Hepatocyte (in vitro differentiated cells): ENCODE data around the gene NCKAP5L. TPM values are rescaled to one million over a fixed set of nuclear protein-coding genes. Genes with fewer than 3 reads are reported as not detected.
"Not testable (repeated sequence)": the region's sequence is repeated elsewhere in the genome, so short reads cannot be mapped to it uniquely, and the experiment has no call there.

ENCODE experiments used
- DNase-seq: peaks from one replicate; pipeline ENCODE4 v3.0.0-alpha.2; 2016; ENCODE audit warnings: low spot score
- H2AFZ ChIP-seq: fragments of 200-600 bp; sonication (generic); 2 replicates; pipeline ENCODE4 v1.6.0; 2016; ENCODE audit warnings: antibody characterized with exemption, mild to moderate bottlenecking
- H3K27ac ChIP-seq: fragments of 200-600 bp; sonication (generic); 2 replicates; pipeline ENCODE4 v1.5.1; 2016; ENCODE audit warnings: mild to moderate bottlenecking
- H3K27me3 ChIP-seq: fragments of 200-600 bp; sonication (generic); 2 replicates; pipeline ENCODE4 v1.6.1; 2016
- H3K36me3 ChIP-seq: fragments of 200-600 bp; sonication (generic); replicated peaks from 2 replicates; pipeline ENCODE4 v1.5.1; 2016; ENCODE audit warnings: low read depth; ENCODE audit not compliant: insufficient read depth
- H3K4me1 ChIP-seq: fragments of 200-600 bp; sonication (generic); 2 replicates; pipeline ENCODE4 v1.5.1; 2016; ENCODE audit warnings: mild to moderate bottlenecking, moderate library complexity; ENCODE audit not compliant: insufficient read depth
- H3K4me2 ChIP-seq: fragments of 200-600 bp; sonication (generic); 2 replicates; pipeline ENCODE4 v1.6.0; 2016
- H3K4me3 ChIP-seq: fragments of 200-600 bp; sonication (generic); 2 replicates; pipeline ENCODE4 v1.5.1; 2016; ENCODE audit warnings: mild to moderate bottlenecking
- H3K79me2 ChIP-seq: fragments of 200-600 bp; sonication (generic); 2 replicates; pipeline ENCODE4 v1.6.0; 2017; ENCODE audit warnings: mild to moderate bottlenecking
- H3K9me2 ChIP-seq: fragments of 200-600 bp; sonication (generic); replicated peaks from 2 replicates; pipeline ENCODE4 v1.6.0; 2017; ENCODE audit warnings: mild to moderate bottlenecking; ENCODE audit not compliant: insufficient read depth
- H3K9me3 ChIP-seq: fragments of 200-600 bp; sonication (generic); 2 replicates; pipeline ENCODE4 v1.5.1; 2016; ENCODE audit warnings: low read depth, mild to moderate bottlenecking
- H4K20me1 ChIP-seq: fragments of 200-600 bp; sonication (generic); 2 replicates; pipeline ENCODE4 v1.6.0; 2016; ENCODE audit warnings: mild to moderate bottlenecking; ENCODE audit not compliant: insufficient read depth, poor library complexity, severe bottlenecking
- CTCF ChIP-seq: fragments of 200-600 bp; sonication (generic); IDR thresholded peaks from 2 replicates; pipeline ENCODE4 v1.5.1; 2016; ENCODE audit warnings: antibody characterized with exemption, mild to moderate bottlenecking; ENCODE audit not compliant: poor library complexity
- EZH2 ChIP-seq: fragments of 200-600 bp; sonication (generic); IDR thresholded peaks from 2 replicates; pipeline ENCODE4 v1.6.1; 2016; ENCODE audit warnings: antibody characterized with exemption, mild to moderate bottlenecking, borderline replicate concordance
- EZH2phosphoT487 ChIP-seq: fragments of 200-600 bp; sonication (generic); IDR thresholded peaks from one replicate; pipeline ENCODE4 v1.6.1; 2018; ENCODE audit warnings: antibody characterized with exemption, mild to moderate bottlenecking, low read depth, moderate library complexity; ENCODE audit not compliant: unreplicated experiment, severe bottlenecking
- WGBS: methylation state at CpG from one replicate; pipeline ENCODE4 v1.1.6; 2016; ENCODE audit warnings: low lambda C conversion rate; ENCODE audit errors: missing lambda C conversion rate; 5-methylcytosine and 5-hydroxymethylcytosine counted together
- polyA plus RNA-seq: library from polyadenylated mRNA; unstranded; fragments of >200 nt; fragmentation: Nextera tagmentation; extraction: Ambion mirVana; gene quantifications from 2 replicates; pipeline ENCODE4 v1.2.1, GENCODE V29; 2016
- total RNA-seq: library from RNA; depleted of rRNA; stranded (reverse); fragments of >200 nt; gene quantifications from 2 replicates; pipeline ENCODE4 v1.2.3, GENCODE V29; 2014

Gene NCKAP5L
- total and polyA plus RNA-seq, 2 experiments from 2014 or later = 14.5 to 26.7 TPM

GRCh38 chr12:49784756-49785409, 43.3 kb downstream of the NCKAP5L start:
- H3K27me3 ChIP-seq = no peaks in the 10 kb centered on the region
- no peak for DNase-seq
- H2AFZ ChIP-seq = no peak overlapping the region
- peak overlapping the region; percentile 55 for H3K27ac ChIP-seq
- H3K4me3 ChIP-seq = no peak overlapping the region
- no peak for TF ChIP-seq CTCF
- no peak for TF ChIP-seq EZH2
- no peak for TF ChIP-seq EZH2phosphoT487
- 94% methylated on average over 4 of the region's 4 CpGs for WGBS
- H3K4me2 ChIP-seq = no peak overlapping the region
- no peaks in the 10 kb centered on the region for H3K9me2 ChIP-seq
- no peaks in the 10 kb centered on the region for H3K79me2 ChIP-seq
- H4K20me1 ChIP-seq = no peaks in the 10 kb centered on the region
- H3K4me1 ChIP-seq = no peaks in the 10 kb centered on the region
- no peaks in the 10 kb centered on the region for H3K36me3 ChIP-seq
- no peaks in the 10 kb centered on the region for H3K9me3 ChIP-seq

- Histone ChIP-seq H3K36me3 (no peaks in the 10 kb centered on the region), H3K27me3 (no peaks in the 10 kb centered on the region), H4K20me1 (no peaks in the 10 kb centered on the region), H3K9me2 (no peaks in the 10 kb centered on the region), H2AFZ (no peak overlapping the region), H3K79me2 (no peaks in the 10 kb centered on the region), H3K4me3 (no peak overlapping the region), H3K27ac (peak overlapping the region; percentile 55), H3K4me1 (no peaks in the 10 kb centered on the region), H3K4me2 (no peak overlapping the region), H3K9me3 (no peaks in the 10 kb centered on the region)
- peak; percentile 29 for DNase-seq
- 65% methylated on average over 7 of the region's 7 CpGs for WGBS
- TF ChIP-seq CTCF = no peak
Measured at GRCh38 chr12:49783917-49784676, 44.1 kb downstream of the NCKAP5L start.

- H3K36me3 ChIP-seq, H2AFZ ChIP-seq: not testable (repeated sequence)
- 88% methylated on average over 5 of the region's 6 CpGs for WGBS
Measured at GRCh38 chr12:49780914-49781313, 47.3 kb downstream of the NCKAP5L start.

GRCh38 chr12:49779581-49779980, 48.6 kb downstream of the NCKAP5L start:
- Histone ChIP-seq H4K20me1 (no peaks in the 10 kb centered on the region), H3K4me1 (no peaks in the 10 kb centered on the region), H3K79me2 (no peaks in the 10 kb centered on the region), H3K9me3 (no peaks in the 10 kb centered on the region), H2AFZ (no peak overlapping the region), H3K4me2 (no peak overlapping the region), H3K36me3 (no peaks in the 10 kb centered on the region), H3K4me3 (no peak overlapping the region), H3K27ac (no peak overlapping the region), H3K9me2 (no peaks in the 10 kb centered on the region), H3K27me3 (no peaks in the 10 kb centered on the region)
- TF ChIP-seq CTCF (no peak), EZH2 (no peak)
- WGBS = 83% methylated on average over 2 of the region's 2 CpGs
- DNase-seq = no peak

More at GRCh38 chr12:49780914-49781313, 47.3 kb downstream of the NCKAP5L start:
- DNase-seq, H3K79me2 ChIP-seq, H3K27ac ChIP-seq, H3K27me3 ChIP-seq, H3K4me1 ChIP-seq, H3K9me2 ChIP-seq, H3K9me3 ChIP-seq, H4K20me1 ChIP-seq, H3K4me3 ChIP-seq, H3K4me2 ChIP-seq: not testable (repeated sequence)
